DOHH2 (cell line): Measurements from ENCODE around the gene NEAT1.

Experiments used
- EZH2phosphoT487 ChIP-seq: fragments of 200-600 bp; sonication (generic); IDR thresholded peaks from 2 replicates; pipeline ENCODE4 v1.6.1; 2017; ENCODE audit warnings: borderline replicate concordance, mild to moderate bottlenecking, antibody characterized with exemption, low read length, moderate library complexity, mixed read lengths
- TF ChIP-seq, protein P1 (sequence below): fragments of 200-600 bp; sonication (generic); IDR thresholded peaks from one replicate; pipeline ENCODE4 v1.5.1; 2014; ENCODE audit warnings: antibody characterized with exemption, mild to moderate bottlenecking, low read depth, low read length; ENCODE audit not compliant: poor library complexity, severe bottlenecking

DNA sequence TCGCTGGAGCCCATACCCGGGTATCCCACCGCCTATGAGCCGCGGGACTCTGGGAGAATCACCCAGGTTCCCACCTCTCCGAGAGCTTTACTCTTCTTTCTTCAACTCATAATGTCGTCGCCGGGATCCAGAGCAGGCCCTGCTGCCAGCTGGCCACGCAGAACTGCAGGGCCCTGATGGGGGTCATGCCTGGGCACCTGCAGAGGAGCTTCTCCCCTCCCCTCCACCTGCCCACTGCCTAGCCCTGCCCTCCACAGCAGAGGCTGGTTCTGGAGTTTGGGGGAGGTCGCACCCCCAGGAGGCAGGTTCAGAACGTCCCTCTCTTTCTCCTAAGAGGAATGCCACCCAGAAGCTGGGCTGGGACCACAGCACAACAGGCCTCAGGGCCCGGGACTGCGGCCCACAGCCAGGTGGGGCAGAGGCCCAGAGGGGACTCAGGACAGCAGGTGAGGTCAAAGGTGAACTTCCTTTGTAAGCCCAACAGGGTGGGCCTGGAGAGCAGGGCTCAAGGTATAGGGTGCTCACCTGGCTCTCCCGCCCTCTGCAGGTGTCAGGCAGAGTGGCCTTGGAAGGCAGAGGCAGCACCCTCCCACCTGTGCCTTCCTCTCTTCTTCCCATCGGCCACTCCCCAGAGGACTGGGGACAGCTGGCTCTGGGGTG, 42.0 kb upstream of the NEAT1 start:
- TF ChIP-seq, protein P1, sequence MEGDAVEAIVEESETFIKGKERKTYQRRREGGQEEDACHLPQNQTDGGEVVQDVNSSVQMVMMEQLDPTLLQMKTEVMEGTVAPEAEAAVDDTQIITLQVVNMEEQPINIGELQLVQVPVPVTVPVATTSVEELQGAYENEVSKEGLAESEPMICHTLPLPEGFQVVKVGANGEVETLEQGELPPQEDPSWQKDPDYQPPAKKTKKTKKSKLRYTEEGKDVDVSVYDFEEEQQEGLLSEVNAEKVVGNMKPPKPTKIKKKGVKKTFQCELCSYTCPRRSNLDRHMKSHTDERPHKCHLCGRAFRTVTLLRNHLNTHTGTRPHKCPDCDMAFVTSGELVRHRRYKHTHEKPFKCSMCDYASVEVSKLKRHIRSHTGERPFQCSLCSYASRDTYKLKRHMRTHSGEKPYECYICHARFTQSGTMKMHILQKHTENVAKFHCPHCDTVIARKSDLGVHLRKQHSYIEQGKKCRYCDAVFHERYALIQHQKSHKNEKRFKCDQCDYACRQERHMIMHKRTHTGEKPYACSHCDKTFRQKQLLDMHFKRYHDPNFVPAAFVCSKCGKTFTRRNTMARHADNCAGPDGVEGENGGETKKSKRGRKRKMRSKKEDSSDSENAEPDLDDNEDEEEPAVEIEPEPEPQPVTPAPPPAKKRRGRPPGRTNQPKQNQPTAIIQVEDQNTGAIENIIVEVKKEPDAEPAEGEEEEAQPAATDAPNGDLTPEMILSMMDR, result no peak
- no peak for TF ChIP-seq EZH2phosphoT487
